Right cardiac atrium (tissue), 5 donors: ENCODE data around the gene NKX3-2. TPM values are rescaled to one million over a fixed set of nuclear protein-coding genes. Genes with fewer than 3 reads are reported as not detected.

Experiments used
- ATAC-seq, 2 donors: fragments of 200-7000 bp; cut with Tn5 transposase; one replicate each; pipeline versions ENCODE4 v1.8.0 to v1.9.1; 2020; ENCODE audit warnings: moderate library complexity in 2 of 2, mild to moderate bottlenecking in 1 of 2
- DNase-seq, 3 donors: peaks; one replicate each; pipeline ENCODE4 v3.0.0-alpha.2; 2020
- H3K27ac ChIP-seq: one replicate; pipeline ENCODE4 v1.5.1; 2013; ENCODE audit warnings: mild to moderate bottlenecking, low read length, control low read depth, moderate library complexity
- H3K27me3 ChIP-seq: one replicate; pipeline ENCODE4 v1.6.1; 2013; ENCODE audit not compliant: control insufficient read depth, insufficient read depth
- H3K4me1 ChIP-seq: one replicate; pipeline ENCODE4 v1.6.1; 2013; ENCODE audit warnings: low read length; ENCODE audit not compliant: control insufficient read depth, insufficient read depth
- H3K4me3 ChIP-seq: one replicate; pipeline ENCODE4 v1.5.1; 2013; ENCODE audit warnings: low read length, control low read depth
- H3K9me3 ChIP-seq: one replicate; pipeline ENCODE4 v1.6.1; 2013; ENCODE audit warnings: low read length; ENCODE audit not compliant: control insufficient read depth
- WGBS: extraction: QIAGEN DNeasy Blood & Tissue Kit; methylation state at CpG from one replicate; pipeline ENCODE4 v1.1.7; 2013; 5-methylcytosine and 5-hydroxymethylcytosine counted together
- intact Hi-C, 4 donors: fragments of 100-400 bp; cut with DNase I; formaldehyde crosslinking; loops; one replicate each; pipeline versions ENCODE4 v1.11.0 to v1.14.0; 2022 to 2023
- polyA plus RNA-seq: library from polyadenylated mRNA; stranded (reverse); fragments of 200-250 nt; gene quantifications from one replicate; pipeline ENCODE4 v1.2.3, GENCODE V29; 2013
- total RNA-seq, 4 donors: library from RNA; stranded (reverse); fragmentation: NEBNext Ultra II Directional; extraction: Animal tissue kit (Norgen Biotek cat#: 25700); gene quantifications; one replicate each; pipeline ENCODE4 v1.2.1, GENCODE V29; 2021
- donor health status: healthy with polysubstance abuse.
- donor health status: DM: no; HTN: yes; CAD: no.
- donor health status: DM: no; HTN: no; CAD: no.
- donor health status: DM: no; HTN: yes; CAD: no; lungs with severe emphysema.
- donor health status: DM: yes; HTN: yes; CAD: no.

The NKX3-2 gene
- total and polyA plus RNA-seq, 5 donors: 0.05 to 0.12 TPM; not detected in 3

- H3K9me3 ChIP-seq: no peaks in the 10 kb centered on the region
- H3K27ac ChIP-seq: no peak overlapping the region
- no peak for DNase-seq
- no peaks in the 10 kb centered on the region for H3K27me3 ChIP-seq
- intact Hi-C loops: no loop called here
- ATAC-seq: no peak
- peaks cover 2% of the 10 kb centered on the region for H3K4me1 ChIP-seq
- 19% methylated on average over 16 of the region's 16 CpGs for WGBS
- no peak overlapping the region for H3K4me3 ChIP-seq
Measured at GRCh38 chr4:13538427-13538973, 5.8 kb downstream of the NKX3-2 start.

DNA sequence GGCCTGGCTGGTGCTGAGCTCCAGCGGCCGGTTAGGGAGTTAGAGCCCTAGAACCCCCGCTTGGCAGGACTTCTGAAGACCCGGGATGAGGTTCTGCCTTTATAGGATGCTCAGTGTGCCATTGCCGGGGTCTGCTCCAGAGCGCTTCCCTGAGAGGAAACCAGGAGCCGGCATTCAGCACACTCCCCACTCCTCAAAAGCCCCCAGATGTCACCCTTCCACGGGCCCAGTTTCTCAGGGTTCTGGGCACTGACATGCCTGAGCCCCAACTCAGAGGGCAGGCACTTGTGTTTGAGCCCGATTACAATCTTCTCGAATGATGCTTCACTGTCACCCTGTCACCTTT, 6.5 kb downstream of the NKX3-2 start:
- 15% methylated on average over 10 of the region's 10 CpGs for WGBS
- no peak for ATAC-seq
- Histone ChIP-seq H3K9me3 (no peaks in the 10 kb centered on the region), H3K27me3 (no peaks in the 10 kb centered on the region), H3K4me3 (no peak overlapping the region), H3K27ac (no peak overlapping the region), H3K4me1 (peaks cover 2% of the 10 kb centered on the region)
- DNase-seq: no peak
- intact Hi-C loops: no loop called here

GRCh38 chr4:13537011-13537831, 7.1 kb downstream of the NKX3-2 start:
- Histone ChIP-seq H3K4me3 (no peak overlapping the region), H3K9me3 (no peaks in the 10 kb centered on the region), H3K27me3 (no peaks in the 10 kb centered on the region), H3K27ac (no peak overlapping the region), H3K4me1 (peaks cover 2% of the 10 kb centered on the region)
- 16% methylated on average over 34 of the region's 34 CpGs for WGBS
- ATAC-seq (no peak), DNase-seq (no peak)
- intact Hi-C loops: no loop called here

DNA sequence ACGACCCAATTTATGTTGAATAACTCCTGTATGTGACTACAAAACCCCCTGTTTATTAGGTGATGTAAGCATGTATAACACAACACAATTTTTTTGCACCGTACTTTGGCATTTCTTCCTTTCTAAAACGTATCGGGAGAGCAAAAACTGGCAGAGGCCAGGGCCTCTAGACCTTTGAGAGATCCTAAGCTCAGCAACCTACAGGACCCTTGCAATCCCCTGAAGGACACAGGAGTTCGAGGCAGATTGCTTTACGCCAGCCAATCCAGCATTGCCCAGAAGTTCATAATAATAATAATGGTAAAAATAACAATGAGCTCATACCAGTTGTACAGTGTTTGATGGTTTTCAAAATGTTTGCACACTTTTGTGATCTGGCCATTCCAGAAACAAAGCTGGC, 7.7 kb downstream of the NKX3-2 start:
- H3K27me3 ChIP-seq: no peaks in the 10 kb centered on the region
- intact Hi-C loops: no loop called here

GRCh38 chr4:13535708-13536361, 8.5 kb downstream of the NKX3-2 start:
- intact Hi-C loops: no loop called here
- no peaks in the 10 kb centered on the region for H3K9me3 ChIP-seq
- no peak overlapping the region for H3K4me3 ChIP-seq
- no peaks in the 10 kb centered on the region for H3K4me1 ChIP-seq
- DNase-seq (no peak), ATAC-seq (no peak)
- 2% methylated on average over 39 of the region's 39 CpGs for WGBS
- H3K27me3 ChIP-seq: no peaks in the 10 kb centered on the region
- no peak overlapping the region for H3K27ac ChIP-seq

More for the DNA sequence above, 7.7 kb downstream of the NKX3-2 start:
- Histone ChIP-seq H3K4me3 (no peak overlapping the region), H3K27ac (no peak overlapping the region), H3K4me1 (no peaks in the 10 kb centered on the region), H3K9me3 (no peaks in the 10 kb centered on the region)
- ATAC-seq (no peak), DNase-seq (no peak)
- 25% methylated on average over 6 of the region's 6 CpGs for WGBS

GRCh38 chr4:13535118-13535517, 9.2 kb downstream of the NKX3-2 start:
- intact Hi-C loops: no loop called here
- Histone ChIP-seq H3K9me3 (no peaks in the 10 kb centered on the region), H3K27ac (no peak overlapping the region), H3K4me3 (no peak overlapping the region), H3K27me3 (no peaks in the 10 kb centered on the region), H3K4me1 (no peaks in the 10 kb centered on the region)
- no peak for DNase-seq
- 5% methylated on average over 18 of the region's 18 CpGs for WGBS
- no peak for ATAC-seq

DNA sequence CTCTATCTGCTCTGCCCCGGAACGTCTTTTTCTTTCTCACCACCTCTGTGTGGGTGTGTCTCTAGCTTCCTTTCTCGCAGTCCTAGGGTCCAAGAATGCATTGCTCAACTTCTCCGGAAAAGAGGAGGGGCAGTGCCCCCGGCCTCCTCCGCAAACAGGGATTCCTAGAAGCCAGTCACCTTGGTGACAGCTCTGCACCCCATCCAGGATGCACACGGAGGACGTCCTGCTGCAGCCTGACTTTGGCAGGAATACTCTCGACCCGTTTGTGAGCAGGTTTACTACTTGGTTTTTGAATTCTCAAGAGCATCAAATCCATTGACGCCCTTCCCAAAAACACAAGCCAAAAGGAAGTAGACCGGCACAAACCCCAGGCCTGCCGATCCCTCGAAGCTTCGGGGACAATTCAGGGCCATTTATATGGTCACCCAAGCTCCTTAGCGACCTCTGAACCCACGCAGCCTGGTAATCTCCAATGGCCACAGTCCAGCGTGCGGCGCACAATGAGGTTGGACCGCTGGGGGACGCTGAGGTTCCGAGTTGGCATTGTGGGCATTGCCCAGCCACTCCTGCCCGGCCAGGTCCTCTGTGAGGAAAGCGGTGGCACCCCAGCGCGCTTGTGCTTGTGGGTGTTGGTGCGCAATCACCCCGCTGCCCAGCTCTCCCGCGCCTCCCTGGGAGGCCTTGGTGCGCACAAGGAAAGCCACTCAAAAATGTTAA, 9.8 kb downstream of the NKX3-2 start:
- Histone ChIP-seq H3K27ac (no peak overlapping the region), H3K9me3 (no peaks in the 10 kb centered on the region), H3K4me3 (no peak overlapping the region), H3K27me3 (no peaks in the 10 kb centered on the region), H3K4me1 (no peaks in the 10 kb centered on the region)
- intact Hi-C loops: no loop called here
- ATAC-seq (no peak), DNase-seq (no peak)
- whole genome bisulfite sequencing: 4% methylated on average over 32 of the region's 32 CpGs

- whole genome bisulfite sequencing: 11% methylated on average over 13 of the region's 13 CpGs
- ATAC-seq (no peak), DNase-seq (no peak)
- no peak overlapping the region for H3K4me3 ChIP-seq
- intact Hi-C loops: no loop called here
- H3K9me3 ChIP-seq: no peaks in the 10 kb centered on the region
- no peaks in the 10 kb centered on the region for H3K4me1 ChIP-seq
- no peak overlapping the region for H3K27ac ChIP-seq
- no peaks in the 10 kb centered on the region for H3K27me3 ChIP-seq
Measured at GRCh38 chr4:13533670-13534343, 10.5 kb downstream of the NKX3-2 start.

GRCh38 chr4:13531625-13531998, 12.7 kb downstream of the NKX3-2 start:
- no peak overlapping the region for H3K4me3 ChIP-seq
- no peaks in the 10 kb centered on the region for H3K27me3 ChIP-seq
- intact Hi-C loops: no loop called here
- no peak overlapping the region for H3K27ac ChIP-seq
- DNase-seq (no peak), ATAC-seq (no peak)
- no peaks in the 10 kb centered on the region for H3K9me3 ChIP-seq
- WGBS: 24% methylated on average over 8 of the region's 8 CpGs
- H3K4me1 ChIP-seq: no peaks in the 10 kb centered on the region

DNA sequence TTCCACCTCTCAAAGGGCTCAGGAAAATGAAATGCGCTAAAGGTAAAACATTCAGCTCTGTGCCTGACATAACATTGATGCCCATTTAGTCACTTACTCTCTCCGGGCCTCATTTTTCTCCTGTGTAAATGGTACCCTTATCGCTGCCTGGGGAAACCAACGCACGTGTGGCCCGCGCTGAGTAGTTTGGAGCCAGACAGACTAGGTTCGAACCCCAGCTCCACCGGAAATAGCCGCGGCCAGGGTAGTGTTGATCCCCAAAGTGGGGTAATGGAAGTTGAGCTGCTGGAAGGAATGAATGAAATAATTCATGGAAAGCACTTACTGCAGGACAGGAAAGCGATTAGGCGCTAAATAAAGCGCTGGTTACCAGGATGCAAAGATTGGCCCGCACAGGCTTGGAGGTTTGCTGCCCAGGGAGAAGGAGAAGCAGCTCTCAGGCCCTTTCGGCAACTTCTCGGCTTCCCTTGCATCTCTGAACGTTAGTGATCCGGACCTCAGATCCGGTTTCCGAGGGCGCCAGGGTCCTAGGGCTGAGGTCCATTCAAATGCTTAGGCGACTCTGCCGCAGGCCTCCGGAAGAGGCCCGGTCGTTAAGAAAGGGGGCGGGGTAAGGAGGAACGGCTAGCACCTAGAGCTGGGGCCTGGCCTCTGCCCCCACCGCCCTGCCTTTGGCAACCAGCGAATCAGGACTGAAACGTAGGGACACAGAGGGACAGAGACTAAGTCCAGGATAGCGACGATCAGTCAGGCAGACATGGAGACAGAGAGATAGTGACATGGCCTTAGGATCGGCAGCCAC, 13.3 kb downstream of the NKX3-2 start:
- H3K27ac ChIP-seq: no peak overlapping the region

More for the DNA sequence above, 13.3 kb downstream of the NKX3-2 start:
- ATAC-seq (no peak), DNase-seq (no peak)
- H3K4me1 ChIP-seq: no peaks in the 10 kb centered on the region
- WGBS: 5% methylated on average over 35 of the region's 35 CpGs
- H3K27me3 ChIP-seq: no peaks in the 10 kb centered on the region
- H3K9me3 ChIP-seq: no peaks in the 10 kb centered on the region
- no peak overlapping the region for H3K4me3 ChIP-seq
- intact Hi-C loops: no loop called here
